Ammon's horn (tissue), 1 donor: Measurements from ENCODE around the gene AHDC1.
A peak's percentile ranks its signal among the peaks of the same experiment; 100 is the strongest.

Source experiments
- DNase-seq: peaks from one replicate; pipeline ENCODE4 v3.0.0-alpha.2; 2016; ENCODE audit warnings: low spot score

The AHDC1 gene

GRCh38 chr1:27599605-27600497 lies 4.1 kb downstream of the AHDC1 start:
- no peak for DNase-seq

- peak; percentile 75 for DNase-seq
These were observed 4.9 kb downstream of the AHDC1 start for GRCh38 chr1:27598902-27599528.

DNA sequence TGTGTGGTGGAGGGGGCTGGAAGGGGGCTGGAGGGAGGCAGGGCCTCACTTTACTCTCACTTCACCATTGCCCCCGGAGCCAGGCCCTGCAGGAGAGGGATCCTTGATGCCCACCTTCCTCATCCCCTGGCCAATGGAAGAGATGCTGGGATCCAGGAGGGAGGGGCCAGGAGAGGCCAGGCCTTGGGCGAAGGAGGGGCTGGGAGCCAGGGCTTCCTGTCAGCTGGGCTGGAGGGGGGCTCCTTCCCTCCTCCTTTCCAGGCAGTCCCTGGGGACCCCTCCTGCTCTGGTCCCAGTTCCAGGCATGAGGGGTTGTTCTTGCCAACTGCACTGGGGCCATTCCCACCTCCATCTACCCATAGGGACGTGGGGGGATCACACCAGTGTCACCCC lies 5.7 kb downstream of the AHDC1 start:
- DNase-seq = no peak

DNA sequence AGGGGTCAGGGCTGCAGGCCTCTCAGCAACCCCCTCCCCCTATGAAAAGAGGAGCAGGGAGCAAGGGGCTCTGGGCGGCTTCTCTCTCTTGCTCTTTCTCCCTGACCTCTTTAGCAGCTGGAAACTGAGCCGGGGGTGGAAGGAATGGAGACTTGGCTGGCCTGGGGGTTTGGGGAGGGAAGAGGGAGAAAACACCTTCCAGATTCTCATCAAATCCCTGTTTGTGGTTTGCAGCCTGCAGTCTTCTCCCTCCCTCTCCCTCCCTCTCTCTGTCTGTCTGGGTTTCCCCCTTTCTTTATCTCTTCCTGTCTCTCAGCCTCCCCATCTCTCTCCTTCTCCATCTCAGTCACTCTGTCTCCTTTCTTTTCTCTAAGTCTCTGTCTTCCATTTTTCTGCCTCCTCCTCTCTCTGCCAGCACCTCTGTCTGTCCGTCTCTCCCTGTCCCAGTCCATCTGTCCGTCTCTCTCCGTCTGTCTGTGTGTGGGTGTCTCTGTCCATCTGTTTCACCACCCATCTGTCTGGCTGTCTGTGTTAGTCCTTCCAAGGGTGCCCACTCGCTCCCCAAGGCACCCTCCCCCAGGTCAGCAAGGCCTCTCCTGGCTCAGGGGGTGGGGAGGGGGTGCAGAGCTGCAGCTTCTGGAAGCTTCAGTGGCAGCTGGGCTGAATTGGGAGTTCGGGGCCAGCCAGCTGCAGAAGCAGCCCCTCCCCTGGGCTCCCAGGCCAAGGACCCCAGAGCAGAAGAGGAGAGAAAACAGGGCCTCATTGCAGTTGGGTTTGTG lies 6.2 kb downstream of the AHDC1 start:
- no peak for DNase-seq

DNA sequence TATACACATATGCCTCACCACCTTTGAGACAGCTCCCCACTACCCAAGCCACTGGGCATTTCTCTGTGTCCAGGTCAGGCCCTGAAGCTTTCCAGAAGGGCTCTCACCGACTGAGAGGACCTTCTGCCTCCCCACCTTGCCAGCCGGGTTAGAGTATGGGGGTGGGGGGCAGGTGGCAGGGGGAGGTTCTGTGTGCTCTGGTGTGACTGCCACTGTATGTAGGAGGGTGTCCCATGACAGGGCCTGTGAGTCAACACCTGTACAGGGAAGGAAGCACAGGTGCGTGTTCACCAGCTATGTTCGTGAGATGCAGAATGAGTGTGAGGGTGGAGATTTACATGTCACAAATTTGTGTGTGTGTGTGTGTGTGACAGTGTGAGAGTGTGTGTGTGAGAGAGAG lies 7.0 kb downstream of the AHDC1 start:
- DNase-seq = no peak

GRCh38 chr1:27596261-27596660 lies 7.7 kb downstream of the AHDC1 start:
- no peak for DNase-seq

GRCh38 chr1:27595597-27595996 lies 8.3 kb downstream of the AHDC1 start:
- no peak for DNase-seq

DNA sequence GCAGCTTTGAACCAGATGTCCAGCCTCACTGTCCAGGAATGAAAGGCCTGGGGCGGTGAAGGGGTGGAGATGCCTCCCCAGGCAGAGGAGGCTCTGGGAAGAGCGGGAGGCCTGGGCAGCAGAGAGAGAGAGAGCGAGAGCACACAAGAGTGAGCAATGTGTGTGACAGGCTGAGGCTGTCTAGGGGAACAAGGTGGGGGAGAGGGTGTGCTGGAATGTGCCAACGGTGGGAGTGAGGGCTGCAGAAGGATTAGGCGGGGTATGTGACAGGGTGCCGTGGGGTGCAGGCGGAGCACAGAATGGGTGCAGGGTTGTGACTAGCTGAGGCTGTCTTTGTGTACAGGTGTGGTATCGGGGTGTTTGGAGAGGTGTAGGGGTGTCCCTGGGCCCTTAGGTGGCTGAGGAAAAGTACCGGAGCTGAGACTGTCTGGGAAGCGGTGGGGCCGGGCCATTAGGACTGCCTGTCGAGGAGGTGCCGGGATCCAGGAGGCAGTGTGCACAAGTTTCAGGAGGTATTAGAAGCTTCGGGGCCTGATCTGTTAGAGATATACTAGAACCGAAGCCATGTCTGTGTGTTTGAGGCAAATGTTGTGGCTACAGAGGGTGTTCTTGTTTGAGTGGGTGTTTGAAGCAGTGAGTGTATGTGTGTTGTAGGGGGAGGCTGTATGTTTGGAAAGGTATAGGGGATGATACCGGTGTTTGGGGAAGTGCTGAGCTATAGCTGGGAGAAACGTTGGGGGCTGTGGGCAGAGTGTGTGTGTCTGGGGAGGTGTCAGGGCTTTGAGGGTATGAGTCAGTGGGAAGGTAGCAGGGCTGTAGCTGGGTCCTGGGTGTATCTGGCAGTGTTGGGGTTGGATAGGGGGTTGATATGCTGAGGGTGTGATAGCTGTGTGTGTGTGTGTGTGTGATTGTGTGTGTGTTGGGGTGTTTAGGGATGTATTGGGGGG lies 9.1 kb downstream of the AHDC1 start:
- no peak for DNase-seq

- DNase-seq = no peak
These were observed 10.0 kb downstream of the AHDC1 start for GRCh38 chr1:27593678-27594563.

DNA sequence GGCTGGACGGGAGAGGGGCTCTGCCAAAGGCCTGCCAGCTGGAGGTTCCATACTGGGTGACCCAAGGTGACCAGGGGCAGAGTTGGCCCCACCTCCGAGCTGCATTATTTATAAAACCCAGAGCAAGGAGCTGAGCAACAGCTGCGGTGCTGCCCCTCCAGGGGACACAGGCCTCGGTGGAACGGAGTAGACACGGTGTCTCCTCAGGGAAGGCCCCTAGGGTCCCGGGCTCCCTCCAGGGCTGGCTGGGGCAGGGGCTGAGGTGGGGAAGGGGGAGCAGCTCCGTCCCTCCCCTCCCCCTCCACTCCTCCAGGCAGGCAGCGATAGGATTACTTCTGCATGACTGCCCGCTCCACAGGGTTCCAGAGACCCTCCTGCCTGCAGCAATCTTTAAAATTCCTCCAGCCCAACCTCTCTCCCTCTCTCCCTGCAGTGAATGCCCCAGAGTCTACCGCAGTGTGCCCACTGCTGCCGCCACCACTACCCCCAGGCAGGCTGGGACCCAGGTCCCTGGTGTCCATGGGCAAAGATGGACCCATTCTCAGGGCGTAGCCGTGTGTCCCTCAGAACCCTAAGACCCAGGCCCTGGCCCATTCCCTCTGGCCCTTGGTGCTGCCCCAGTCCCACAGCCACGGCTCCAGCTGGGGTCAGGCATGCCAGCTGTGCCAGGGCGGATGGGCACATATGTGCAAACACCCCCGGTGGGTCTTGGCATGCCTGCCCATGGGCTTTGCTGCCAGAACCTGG lies 10.8 kb downstream of the AHDC1 start:
- DNase-seq = no peak

DNA sequence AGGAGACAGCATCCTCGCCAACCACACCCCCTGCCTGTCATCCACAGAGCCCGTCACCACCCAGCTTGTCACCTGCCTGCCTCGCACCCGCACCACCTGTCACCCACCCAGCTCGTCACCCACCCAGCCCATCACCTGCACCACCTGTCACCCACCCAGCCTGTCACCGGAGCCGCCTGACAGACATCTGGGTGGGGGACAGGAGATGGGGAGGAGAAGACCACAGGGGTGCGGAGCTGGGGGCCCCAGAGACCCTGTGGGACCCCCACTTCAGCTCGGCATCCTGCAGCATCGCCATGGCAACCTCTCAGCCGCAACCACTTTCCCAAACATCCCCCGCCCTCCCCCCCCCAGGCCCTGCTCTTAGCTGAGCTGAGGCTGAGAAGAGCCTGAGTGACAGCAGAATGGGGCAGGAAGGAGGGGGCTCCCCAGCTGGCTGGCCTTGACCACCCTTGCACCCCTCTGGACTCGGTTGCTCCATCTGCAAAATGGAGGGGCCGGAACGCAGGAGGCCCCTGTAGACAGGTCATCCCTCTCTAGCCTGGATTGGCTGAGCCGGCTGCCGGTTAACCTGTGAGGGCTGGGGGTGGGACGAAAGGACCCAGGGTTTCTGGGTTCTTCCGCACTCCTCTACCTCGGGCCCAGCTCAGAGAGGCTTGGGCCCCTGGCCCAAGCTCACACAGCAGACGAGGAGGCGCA lies 11.6 kb downstream of the AHDC1 start:
- no peak for DNase-seq

GRCh38 chr1:27591622-27592021 lies 12.3 kb downstream of the AHDC1 start:
- DNase-seq = no peak

GRCh38 chr1:27590917-27591508 lies 12.9 kb downstream of the AHDC1 start:
- no peak for DNase-seq

- no peak for DNase-seq
These were observed 14.0 kb downstream of the AHDC1 start for GRCh38 chr1:27589841-27590426.

- no peak for DNase-seq
These were observed 14.5 kb downstream of the AHDC1 start for GRCh38 chr1:27589441-27589840.

DNA sequence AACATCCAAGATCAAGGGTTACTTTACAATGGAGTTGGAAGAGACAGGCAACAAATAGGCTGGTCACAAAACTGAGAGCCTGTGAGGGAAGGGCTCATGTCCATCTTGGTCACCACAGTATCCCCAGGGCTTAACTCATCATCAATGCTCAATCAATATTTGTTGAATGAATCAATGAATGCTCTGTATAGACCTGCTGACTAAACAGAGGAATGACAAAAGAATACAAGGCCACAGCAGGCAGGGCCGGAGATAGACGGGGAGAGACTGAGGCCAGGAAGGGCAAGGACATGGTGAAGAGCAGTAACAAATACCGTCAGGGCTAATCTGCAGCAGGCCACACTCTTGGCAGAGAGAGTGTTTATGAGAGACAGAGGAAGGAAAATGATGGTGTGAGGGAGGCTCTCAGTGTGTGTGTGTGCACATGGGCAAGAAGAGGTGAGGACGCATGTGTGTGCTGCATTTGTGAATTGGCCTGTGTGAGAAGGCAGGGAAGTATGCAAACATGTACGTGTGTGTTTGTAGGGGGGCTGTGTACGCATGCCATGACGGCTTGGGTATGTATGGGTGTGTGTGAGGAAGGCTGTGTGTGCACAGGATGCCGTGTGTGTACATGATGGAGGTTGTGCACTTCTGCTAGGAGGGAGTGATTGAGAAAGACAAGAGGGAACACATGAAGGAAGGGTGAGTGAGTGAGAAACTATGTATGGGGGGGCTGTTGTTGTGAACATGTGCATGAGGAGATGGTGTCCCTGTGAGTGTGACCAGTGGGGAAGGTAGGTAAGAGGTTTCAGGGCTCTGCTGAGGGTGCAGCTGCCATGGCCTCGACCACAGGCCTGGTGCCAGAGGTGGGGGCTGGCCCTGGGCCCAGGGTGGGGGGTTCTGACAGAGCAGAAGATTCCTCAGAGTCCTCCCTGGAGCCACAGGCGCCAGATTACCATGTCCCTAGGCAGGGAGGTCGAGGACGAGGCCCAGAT lies 15.4 kb downstream of the AHDC1 start:
- no peak for DNase-seq

- DNase-seq = no peak
These were observed 18.3 kb downstream of the AHDC1 start for GRCh38 chr1:27585684-27586083.
